Neural cell (in vitro differentiated cells): ENCODE results near the gene SLC7A8.
"Not testable (repeated sequence)": the region's sequence is repeated elsewhere in the genome, so short reads cannot be mapped to it uniquely, and the experiment has no call there.

Experiments used
- CTCF ChIP-seq: fragments of 450-650 bp; IDR thresholded peaks from 2 replicates; pipeline ENCODE4 v1.5.1; 2014; ENCODE audit warnings: antibody characterized with exemption, mild to moderate bottlenecking, moderate library complexity; ENCODE audit not compliant: poor library complexity, severe bottlenecking
- EP300 ChIP-seq: fragments of 450-650 bp; conservative IDR thresholded peaks from 2 replicates; pipeline ENCODE4 v1.6.1; 2014; ENCODE audit warnings: antibody characterized with exemption, mild to moderate bottlenecking, moderate library complexity; ENCODE audit not compliant: poor library complexity, severe bottlenecking
- EZH2 ChIP-seq: fragments of 200-600, 300-800 bp; shearing (Covaris generic), sonication (generic); IDR thresholded peaks from 2 replicates; pipeline ENCODE4 v1.6.1; 2014; ENCODE audit warnings: antibody characterized with exemption, low read length, borderline replicate concordance, mild to moderate bottlenecking; ENCODE audit not compliant: insufficient read depth, poor library complexity, severe bottlenecking
- MXI1 ChIP-seq: fragments of 450-650 bp; conservative IDR thresholded peaks from 2 replicates; pipeline ENCODE4 v1.6.1; 2014; ENCODE audit warnings: antibody characterized with exemption, mild to moderate bottlenecking; ENCODE audit not compliant: poor library complexity, severe bottlenecking
- POLR2AphosphoS5 ChIP-seq: IDR thresholded peaks from 2 replicates; pipeline ENCODE4 v1.6.1; 2012
- RAD21 ChIP-seq: fragments of 450-650 bp; conservative IDR thresholded peaks from 2 replicates; pipeline ENCODE4 v1.6.1; 2014; ENCODE audit warnings: antibody characterized with exemption, mild to moderate bottlenecking, moderate library complexity
- REST ChIP-seq: IDR thresholded peaks from 2 replicates; pipeline ENCODE4 v1.6.1; 2012; ENCODE audit warnings: borderline replicate concordance
- SMC3 ChIP-seq: fragments of 450-650 bp; conservative IDR thresholded peaks from 2 replicates; pipeline ENCODE4 v1.6.1; 2014; ENCODE audit warnings: antibody characterized with exemption, mild to moderate bottlenecking, moderate library complexity; ENCODE audit not compliant: poor library complexity
- TAF1 ChIP-seq: IDR thresholded peaks from 2 replicates; pipeline ENCODE4 v1.6.1; 2012; ENCODE audit warnings: low read depth

- TF ChIP-seq MXI1, SMC3, CTCF, POLR2AphosphoS5, REST, EP300, EZH2, TAF1, RAD21: not testable (repeated sequence)
Measured at GRCh38 chr14:23232241-23232808, 48.9 kb upstream of the SLC7A8 start.
